HepG2 (cell line): ENCODE results near the gene TMEM198. TPM values are rescaled to one million over a fixed set of nuclear protein-coding genes. Genes with fewer than 3 reads are reported as not detected.

ENCODE experiments used
- ATF1 ChIP-seq: IDR thresholded peaks from 2 replicates; pipeline ENCODE4 v1.6.1; 2016; ENCODE audit warnings: mild to moderate bottlenecking, control low read depth
- ATF7 ChIP-seq, 2 experiments: fragments of 450-650 bp in 1 of 2; sonication (generic) in 1 of 2; formaldehyde crosslinking in 1 of 2; IDR thresholded peaks; 2 replicates each; pipeline versions ENCODE4 v1.4.0 to v1.6.1; 2016 to 2020; ENCODE audit warnings: antibody characterized with exemption in 1 of 2, mild to moderate bottlenecking in 1 of 2, missing genetic modification reagents in 1 of 2
- CAMTA2 ChIP-seq: sonication (generic); formaldehyde crosslinking; IDR thresholded peaks from 2 replicates; pipeline ENCODE4 v1.4.0; 2020; ENCODE audit warnings: mild to moderate bottlenecking, missing genetic modification reagents, borderline replicate concordance
- FIP1L1 ChIP-seq: fragments of 200-400 bp; formaldehyde crosslinking; IDR thresholded peaks from 2 replicates; pipeline ENCODE4 v1.6.1; 2018; ENCODE audit warnings: low read depth, mild to moderate bottlenecking, low read length, moderate library complexity, borderline replicate concordance; ENCODE audit not compliant: insufficient read depth
- HDAC2 ChIP-seq: sonication (generic); formaldehyde crosslinking; IDR thresholded peaks from 2 replicates; pipeline ENCODE4 v1.4.0; 2020; ENCODE audit warnings: missing genetic modification reagents
- MATR3 ChIP-seq: sonication (generic); formaldehyde crosslinking; IDR thresholded peaks from 2 replicates; pipeline ENCODE4 v1.4.0; 2020; ENCODE audit warnings: missing genetic modification reagents
- PITX1 ChIP-seq: sonication (generic); formaldehyde crosslinking; IDR thresholded peaks from 2 replicates; pipeline ENCODE4 v1.5.1; 2020; ENCODE audit warnings: mild to moderate bottlenecking, missing genetic modification reagents
- RAD21 ChIP-seq: fragments of 450-650 bp; formaldehyde crosslinking; IDR thresholded peaks from 2 replicates; pipeline ENCODE4 v1.5.0; 2020; ENCODE audit warnings: mild to moderate bottlenecking
- RBM22 ChIP-seq: fragments of 200-400 bp; formaldehyde crosslinking; optimal IDR thresholded peaks from 2 replicates; pipeline ENCODE3; 2017; ENCODE audit warnings: mild to moderate bottlenecking, low read length, moderate library complexity
- SMAD1 ChIP-seq: sonication (generic); formaldehyde crosslinking; IDR thresholded peaks from 2 replicates; pipeline ENCODE4 v1.4.0; 2020; ENCODE audit warnings: missing genetic modification reagents, low read depth, mild to moderate bottlenecking, borderline replicate concordance
- ZNF329 ChIP-seq: sonication (generic); formaldehyde crosslinking; IDR thresholded peaks from 2 replicates; pipeline ENCODE4 v1.9.0; 2021; ENCODE audit warnings: low read depth, mild to moderate bottlenecking, missing genetic modification reagents
- polyA plus RNA-seq, 8 experiments: library from polyadenylated mRNA; depleted of rRNA in 3 of 8; stranded (reverse) in 7 of 8; unstranded in 1 of 8; fragments of >200 nt; fragmentation: Illumina TruSeq in 4 of 8; extraction: Trizol in 4 of 8; gene quantifications; 2 replicates each; pipeline versions ENCODE4 v1.2.1 to v1.2.3, GENCODE V29; 2011 to 2016; ENCODE audit warnings: low read depth in 4 of 8, missing spikeins in 1 of 8, mixed read lengths in 1 of 8; ENCODE audit not compliant: insufficient read depth in 1 of 8
- total RNA-seq, 5 experiments: library from RNA; depleted of rRNA; stranded (reverse); fragments of >200 nt; fragmentation: Illumina TruSeq; extraction: Trizol; gene quantifications; 2 replicates each; pipeline ENCODE4 v1.2.3, GENCODE V29; 2016; ENCODE audit warnings: low read depth in 1 of 5
- TF ChIP-seq, protein P1 (sequence below): sonication (generic); formaldehyde crosslinking; IDR thresholded peaks from 2 replicates; pipeline ENCODE4 v1.5.0; 2020; ENCODE audit warnings: mild to moderate bottlenecking, missing genetic modification reagents, borderline replicate concordance
- TF ChIP-seq, protein P2 (sequence below): sonication (generic); formaldehyde crosslinking; IDR thresholded peaks from 2 replicates; pipeline ENCODE4 v1.8.0; 2022; ENCODE audit warnings: mild to moderate bottlenecking, missing genetic modification reagents
- TF ChIP-seq, protein P3 (sequence below): sonication (generic); formaldehyde crosslinking; IDR thresholded peaks from 2 replicates; pipeline ENCODE4 v1.4.0; 2020; ENCODE audit warnings: missing genetic modification reagents
- TF ChIP-seq, protein P4 (sequence below): sonication (generic); formaldehyde crosslinking; IDR thresholded peaks from 2 replicates; pipeline ENCODE4 v1.4.0; 2020; ENCODE audit warnings: missing genetic modification reagents

The TMEM198 gene
- total and polyA plus RNA-seq, 2 of the 13 experiments (the other 11 are each of a cell fraction or from before 2014, with no cell fraction given) = 17.3 to 23.5 TPM

DNA sequence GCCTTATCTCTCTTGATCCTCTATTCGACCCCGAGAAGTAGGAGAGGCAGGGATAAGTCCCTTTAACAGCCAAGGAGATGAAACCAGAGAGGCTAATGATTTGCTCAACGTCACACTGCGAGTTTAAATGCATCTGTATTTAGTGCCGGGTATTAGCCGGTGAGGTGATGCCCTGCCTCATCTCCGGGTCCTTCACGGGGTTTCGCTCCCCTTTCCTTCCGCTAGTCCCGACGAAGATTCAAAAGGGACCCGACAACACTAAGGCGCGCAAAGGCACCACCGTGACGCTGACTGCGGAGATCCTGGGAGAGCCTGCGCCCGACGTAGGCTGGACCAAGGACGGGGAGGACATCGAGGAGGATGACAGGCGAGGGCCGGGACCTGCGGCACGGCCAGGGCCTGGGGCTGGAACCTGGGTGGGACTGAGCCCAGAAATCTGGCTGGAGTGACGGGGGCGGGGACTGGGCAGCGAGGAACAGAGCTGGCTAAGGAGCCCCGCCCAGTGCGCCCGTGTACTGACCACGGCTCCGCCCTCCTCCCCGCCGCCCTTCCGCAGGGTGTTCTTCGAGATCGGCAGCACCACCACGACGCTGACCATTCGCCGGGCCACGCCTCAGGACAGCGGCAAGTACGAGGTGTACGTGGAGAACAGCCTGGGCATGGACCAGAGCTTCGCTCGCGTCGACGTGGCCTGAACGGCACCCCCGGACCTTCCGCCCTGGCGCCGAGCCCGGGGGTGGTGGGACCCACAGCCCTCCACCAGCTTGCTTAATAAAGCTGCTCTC, 46.1 kb upstream of the TMEM198 start (continued):
- 0 out of 2 replicates have a peak, but pooled peaks have one; percentile 29 for TF ChIP-seq ZNF329 (CRISPR knock-in tag)
- no peak for TF ChIP-seq FIP1L1
- TF ChIP-seq, protein P1, sequence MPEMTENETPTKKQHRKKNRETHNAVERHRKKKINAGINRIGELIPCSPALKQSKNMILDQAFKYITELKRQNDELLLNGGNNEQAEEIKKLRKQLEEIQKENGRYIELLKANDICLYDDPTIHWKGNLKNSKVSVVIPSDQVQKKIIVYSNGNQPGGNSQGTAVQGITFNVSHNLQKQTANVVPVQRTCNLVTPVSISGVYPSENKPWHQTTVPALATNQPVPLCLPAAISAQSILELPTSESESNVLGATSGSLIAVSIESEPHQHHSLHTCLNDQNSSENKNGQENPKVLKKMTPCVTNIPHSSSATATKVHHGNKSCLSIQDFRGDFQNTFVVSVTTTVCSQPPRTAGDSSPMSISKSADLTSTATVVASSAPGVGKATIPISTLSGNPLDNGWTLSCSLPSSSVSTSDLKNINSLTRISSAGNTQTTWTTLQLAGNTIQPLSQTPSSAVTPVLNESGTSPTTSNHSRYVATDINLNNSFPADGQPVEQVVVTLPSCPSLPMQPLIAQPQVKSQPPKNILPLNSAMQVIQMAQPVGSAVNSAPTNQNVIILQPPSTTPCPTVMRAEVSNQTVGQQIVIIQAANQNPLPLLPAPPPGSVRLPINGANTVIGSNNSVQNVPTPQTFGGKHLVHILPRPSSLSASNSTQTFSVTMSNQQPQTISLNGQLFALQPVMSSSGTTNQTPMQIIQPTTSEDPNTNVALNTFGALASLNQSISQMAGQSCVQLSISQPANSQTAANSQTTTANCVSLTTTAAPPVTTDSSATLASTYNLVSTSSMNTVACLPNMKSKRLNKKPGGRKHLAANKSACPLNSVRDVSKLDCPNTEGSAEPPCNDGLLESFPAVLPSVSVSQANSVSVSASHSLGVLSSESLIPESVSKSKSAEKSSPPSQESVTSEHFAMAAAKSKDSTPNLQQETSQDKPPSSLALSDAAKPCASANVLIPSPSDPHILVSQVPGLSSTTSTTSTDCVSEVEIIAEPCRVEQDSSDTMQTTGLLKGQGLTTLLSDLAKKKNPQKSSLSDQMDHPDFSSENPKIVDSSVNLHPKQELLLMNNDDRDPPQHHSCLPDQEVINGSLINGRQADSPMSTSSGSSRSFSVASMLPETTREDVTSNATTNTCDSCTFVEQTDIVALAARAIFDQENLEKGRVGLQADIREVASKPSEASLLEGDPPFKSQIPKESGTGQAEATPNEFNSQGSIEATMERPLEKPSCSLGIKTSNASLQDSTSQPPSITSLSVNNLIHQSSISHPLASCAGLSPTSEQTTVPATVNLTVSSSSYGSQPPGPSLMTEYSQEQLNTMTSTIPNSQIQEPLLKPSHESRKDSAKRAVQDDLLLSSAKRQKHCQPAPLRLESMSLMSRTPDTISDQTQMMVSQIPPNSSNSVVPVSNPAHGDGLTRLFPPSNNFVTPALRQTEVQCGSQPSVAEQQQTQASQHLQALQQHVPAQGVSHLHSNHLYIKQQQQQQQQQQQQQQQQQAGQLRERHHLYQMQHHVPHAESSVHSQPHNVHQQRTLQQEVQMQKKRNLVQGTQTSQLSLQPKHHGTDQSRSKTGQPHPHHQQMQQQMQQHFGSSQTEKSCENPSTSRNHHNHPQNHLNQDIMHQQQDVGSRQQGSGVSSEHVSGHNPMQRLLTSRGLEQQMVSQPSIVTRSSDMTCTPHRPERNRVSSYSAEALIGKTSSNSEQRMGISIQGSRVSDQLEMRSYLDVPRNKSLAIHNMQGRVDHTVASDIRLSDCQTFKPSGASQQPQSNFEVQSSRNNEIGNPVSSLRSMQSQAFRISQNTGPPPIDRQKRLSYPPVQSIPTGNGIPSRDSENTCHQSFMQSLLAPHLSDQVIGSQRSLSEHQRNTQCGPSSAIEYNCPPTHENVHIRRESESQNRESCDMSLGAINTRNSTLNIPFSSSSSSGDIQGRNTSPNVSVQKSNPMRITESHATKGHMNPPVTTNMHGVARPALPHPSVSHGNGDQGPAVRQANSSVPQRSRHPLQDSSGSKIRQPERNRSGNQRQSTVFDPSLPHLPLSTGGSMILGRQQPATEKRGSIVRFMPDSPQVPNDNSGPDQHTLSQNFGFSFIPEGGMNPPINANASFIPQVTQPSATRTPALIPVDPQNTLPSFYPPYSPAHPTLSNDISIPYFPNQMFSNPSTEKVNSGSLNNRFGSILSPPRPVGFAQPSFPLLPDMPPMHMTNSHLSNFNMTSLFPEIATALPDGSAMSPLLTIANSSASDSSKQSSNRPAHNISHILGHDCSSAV (CRISPR knock-in tag) = no peak
- TF ChIP-seq, protein P2, sequence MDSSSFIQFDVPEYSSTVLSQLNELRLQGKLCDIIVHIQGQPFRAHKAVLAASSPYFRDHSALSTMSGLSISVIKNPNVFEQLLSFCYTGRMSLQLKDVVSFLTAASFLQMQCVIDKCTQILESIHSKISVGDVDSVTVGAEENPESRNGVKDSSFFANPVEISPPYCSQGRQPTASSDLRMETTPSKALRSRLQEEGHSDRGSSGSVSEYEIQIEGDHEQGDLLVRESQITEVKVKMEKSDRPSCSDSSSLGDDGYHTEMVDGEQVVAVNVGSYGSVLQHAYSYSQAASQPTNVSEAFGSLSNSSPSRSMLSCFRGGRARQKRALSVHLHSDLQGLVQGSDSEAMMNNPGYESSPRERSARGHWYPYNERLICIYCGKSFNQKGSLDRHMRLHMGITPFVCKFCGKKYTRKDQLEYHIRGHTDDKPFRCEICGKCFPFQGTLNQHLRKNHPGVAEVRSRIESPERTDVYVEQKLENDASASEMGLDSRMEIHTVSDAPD = no peak
- TF ChIP-seq, protein P3, sequence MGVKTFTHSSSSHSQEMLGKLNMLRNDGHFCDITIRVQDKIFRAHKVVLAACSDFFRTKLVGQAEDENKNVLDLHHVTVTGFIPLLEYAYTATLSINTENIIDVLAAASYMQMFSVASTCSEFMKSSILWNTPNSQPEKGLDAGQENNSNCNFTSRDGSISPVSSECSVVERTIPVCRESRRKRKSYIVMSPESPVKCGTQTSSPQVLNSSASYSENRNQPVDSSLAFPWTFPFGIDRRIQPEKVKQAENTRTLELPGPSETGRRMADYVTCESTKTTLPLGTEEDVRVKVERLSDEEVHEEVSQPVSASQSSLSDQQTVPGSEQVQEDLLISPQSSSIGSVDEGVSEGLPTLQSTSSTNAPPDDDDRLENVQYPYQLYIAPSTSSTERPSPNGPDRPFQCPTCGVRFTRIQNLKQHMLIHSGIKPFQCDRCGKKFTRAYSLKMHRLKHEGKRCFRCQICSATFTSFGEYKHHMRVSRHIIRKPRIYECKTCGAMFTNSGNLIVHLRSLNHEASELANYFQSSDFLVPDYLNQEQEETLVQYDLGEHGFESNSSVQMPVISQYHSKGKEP (CRISPR knock-in tag) = 0 out of 2 replicates have a peak, but pooled peaks have one; percentile 16
- TF ChIP-seq SMAD1 = no peak; the same call in 1 of the 2 replicates
- no peak for TF ChIP-seq CAMTA2 (CRISPR knock-in tag)
- TF ChIP-seq MATR3 = no peak
- no peak for TF ChIP-seq ATF1 (CRISPR knock-in tag)
- no peak for TF ChIP-seq RBM22
- TF ChIP-seq ATF7 (IDR thresholded peaks at IDR 0.05) = no peak
- 0 out of 2 replicates have a peak, but pooled peaks have one; percentile 20 for TF ChIP-seq ATF7 (CRISPR knock-in tag; IDR thresholded peaks at IDR 0.05)
- TF ChIP-seq PITX1 (CRISPR knock-in tag) = no peak; the same call in 1 of the 2 replicates
- TF ChIP-seq, protein P4, sequence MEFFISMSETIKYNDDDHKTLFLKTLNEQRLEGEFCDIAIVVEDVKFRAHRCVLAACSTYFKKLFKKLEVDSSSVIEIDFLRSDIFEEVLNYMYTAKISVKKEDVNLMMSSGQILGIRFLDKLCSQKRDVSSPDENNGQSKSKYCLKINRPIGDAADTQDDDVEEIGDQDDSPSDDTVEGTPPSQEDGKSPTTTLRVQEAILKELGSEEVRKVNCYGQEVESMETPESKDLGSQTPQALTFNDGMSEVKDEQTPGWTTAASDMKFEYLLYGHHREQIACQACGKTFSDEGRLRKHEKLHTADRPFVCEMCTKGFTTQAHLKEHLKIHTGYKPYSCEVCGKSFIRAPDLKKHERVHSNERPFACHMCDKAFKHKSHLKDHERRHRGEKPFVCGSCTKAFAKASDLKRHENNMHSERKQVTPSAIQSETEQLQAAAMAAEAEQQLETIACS (CRISPR knock-in tag) = no peak
- TF ChIP-seq RAD21 (CRISPR knock-in tag) = no peak
- peak; percentile 27; the same call in 1 of the 2 replicates for TF ChIP-seq HDAC2 (CRISPR knock-in tag)
